Retinal pigment epithelial cell (primary cell): ENCODE data around the gene PROB1.
"Not testable (repeated sequence)": the region's sequence is repeated elsewhere in the genome, so short reads cannot be mapped to it uniquely, and the experiment has no call there.

Source experiments
- DNase-seq: peaks from one replicate; pipeline ENCODE4 v3.0.0-alpha.2; 2010; ENCODE audit warnings: low read depth
- H3K4me3 ChIP-seq: 2 replicates; pipeline ENCODE4 v1.5.1; 2011; ENCODE audit warnings: mild to moderate bottlenecking, low read length, control low read depth, moderate library complexity
- TF ChIP-seq, protein P1 (sequence below): conservative IDR thresholded peaks from 2 replicates; pipeline ENCODE4 v1.5.1; 2011; ENCODE audit warnings: low read depth, low read length, control low read depth, inconsistent platforms

Gene PROB1

DNA sequence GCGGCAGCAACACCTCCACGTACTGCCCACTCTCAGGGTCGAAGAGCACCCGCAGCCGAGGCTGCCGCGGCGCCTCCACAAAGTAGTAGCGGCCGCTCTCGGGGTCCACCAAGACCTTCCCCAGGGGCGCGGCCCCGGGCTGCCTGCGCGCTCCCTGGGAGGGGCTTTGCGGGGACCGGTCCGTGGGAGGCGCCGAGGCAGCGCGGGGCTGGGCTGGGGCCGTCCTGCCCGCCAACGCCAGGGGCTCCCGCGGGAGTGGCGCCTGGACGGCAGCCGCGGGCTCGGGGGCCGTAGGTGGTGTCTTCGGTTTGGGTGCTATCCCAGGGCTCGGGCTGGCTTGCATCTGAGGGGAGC is 2.6 kb downstream of the PROB1 start:
- no peak overlapping the region for H3K4me3 ChIP-seq
- TF ChIP-seq, protein P1, sequence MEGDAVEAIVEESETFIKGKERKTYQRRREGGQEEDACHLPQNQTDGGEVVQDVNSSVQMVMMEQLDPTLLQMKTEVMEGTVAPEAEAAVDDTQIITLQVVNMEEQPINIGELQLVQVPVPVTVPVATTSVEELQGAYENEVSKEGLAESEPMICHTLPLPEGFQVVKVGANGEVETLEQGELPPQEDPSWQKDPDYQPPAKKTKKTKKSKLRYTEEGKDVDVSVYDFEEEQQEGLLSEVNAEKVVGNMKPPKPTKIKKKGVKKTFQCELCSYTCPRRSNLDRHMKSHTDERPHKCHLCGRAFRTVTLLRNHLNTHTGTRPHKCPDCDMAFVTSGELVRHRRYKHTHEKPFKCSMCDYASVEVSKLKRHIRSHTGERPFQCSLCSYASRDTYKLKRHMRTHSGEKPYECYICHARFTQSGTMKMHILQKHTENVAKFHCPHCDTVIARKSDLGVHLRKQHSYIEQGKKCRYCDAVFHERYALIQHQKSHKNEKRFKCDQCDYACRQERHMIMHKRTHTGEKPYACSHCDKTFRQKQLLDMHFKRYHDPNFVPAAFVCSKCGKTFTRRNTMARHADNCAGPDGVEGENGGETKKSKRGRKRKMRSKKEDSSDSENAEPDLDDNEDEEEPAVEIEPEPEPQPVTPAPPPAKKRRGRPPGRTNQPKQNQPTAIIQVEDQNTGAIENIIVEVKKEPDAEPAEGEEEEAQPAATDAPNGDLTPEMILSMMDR: no peak
- DNase-seq: no peak

DNA sequence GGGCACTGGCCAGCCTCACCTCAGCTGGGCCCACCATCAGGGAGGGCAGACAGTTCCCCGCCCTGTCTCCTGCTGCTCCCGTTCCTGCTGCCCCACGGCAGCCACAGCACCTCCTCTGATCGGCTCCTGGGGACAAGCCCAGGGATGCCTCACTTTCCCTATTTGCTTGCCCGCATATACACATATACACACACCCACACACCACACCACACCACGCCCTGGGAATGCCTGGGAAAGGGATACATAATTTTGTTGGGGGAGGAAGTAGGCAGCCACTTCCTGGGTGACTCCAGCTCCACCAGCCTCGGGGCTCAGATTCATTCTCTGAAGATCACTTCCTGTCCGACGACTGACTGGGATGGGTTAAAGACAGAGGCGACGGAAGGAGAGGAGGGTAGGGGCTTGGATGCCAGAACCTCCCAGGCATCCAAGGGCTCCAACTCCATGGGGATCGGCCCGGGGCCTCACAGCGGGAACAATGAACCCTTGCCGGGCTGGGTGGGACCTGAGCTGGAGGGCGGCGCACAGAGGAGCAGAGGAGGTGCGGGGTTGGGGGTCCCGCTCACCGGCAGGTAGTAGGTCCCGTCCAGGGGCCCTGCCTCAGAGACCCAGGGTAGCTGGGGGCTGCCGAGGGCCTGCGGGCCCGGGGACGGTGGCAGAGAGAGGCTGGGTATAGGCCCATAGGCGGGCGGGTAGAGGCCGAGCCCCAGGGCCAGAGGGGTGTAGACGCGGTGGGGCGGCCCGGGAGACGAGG is 3.2 kb downstream of the PROB1 start:
- TF ChIP-seq, protein P1: no peak
- no peak for DNase-seq
- H3K4me3 ChIP-seq: no peak overlapping the region

DNA sequence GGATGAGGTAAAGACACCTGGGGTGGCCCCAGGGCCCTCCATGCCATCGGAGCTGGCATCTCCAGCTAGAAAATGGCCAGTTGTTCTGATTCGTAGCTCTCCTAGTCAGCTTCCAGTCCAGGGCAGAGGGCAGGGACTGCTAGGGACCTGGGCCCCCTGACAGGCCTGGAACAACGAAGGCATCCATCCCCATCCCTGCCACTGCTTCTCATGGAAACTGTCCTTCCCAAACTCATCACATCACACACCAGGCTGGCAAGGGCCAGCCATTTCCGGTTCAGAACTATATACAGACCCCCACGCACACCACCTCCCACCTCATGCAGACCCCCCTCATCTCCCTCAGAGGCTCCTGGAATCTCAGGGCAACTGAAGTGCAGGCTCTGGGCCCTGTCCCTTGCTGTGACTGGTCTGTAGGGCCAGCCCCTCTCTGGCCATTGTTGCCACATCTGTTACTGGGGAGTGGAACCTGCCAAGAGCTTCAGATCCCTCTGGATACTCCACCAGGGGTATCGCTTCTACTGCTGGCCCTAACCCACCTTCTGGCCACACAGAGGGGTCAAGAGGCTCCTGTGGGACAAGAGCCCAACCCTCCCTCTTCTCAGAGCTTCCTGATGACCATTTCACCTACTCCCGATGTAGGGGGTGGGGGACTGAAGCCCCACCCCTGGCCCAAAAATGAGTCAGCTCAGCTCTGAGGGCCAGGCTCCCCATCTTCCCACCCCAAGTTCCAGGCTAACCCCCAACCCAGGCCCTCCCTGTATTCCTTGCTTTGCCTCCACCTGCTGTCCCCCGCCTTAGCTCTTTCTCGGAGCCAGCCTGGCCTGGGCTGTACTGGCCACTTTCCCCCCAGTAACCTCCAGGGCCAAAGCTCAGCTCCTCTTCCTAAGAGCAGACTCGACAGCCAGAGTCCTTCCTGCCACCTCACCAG is 4.0 kb downstream of the PROB1 start:
- H3K4me3 ChIP-seq: no peak overlapping the region
- no peak for DNase-seq
- TF ChIP-seq, protein P1: no peak

DNA sequence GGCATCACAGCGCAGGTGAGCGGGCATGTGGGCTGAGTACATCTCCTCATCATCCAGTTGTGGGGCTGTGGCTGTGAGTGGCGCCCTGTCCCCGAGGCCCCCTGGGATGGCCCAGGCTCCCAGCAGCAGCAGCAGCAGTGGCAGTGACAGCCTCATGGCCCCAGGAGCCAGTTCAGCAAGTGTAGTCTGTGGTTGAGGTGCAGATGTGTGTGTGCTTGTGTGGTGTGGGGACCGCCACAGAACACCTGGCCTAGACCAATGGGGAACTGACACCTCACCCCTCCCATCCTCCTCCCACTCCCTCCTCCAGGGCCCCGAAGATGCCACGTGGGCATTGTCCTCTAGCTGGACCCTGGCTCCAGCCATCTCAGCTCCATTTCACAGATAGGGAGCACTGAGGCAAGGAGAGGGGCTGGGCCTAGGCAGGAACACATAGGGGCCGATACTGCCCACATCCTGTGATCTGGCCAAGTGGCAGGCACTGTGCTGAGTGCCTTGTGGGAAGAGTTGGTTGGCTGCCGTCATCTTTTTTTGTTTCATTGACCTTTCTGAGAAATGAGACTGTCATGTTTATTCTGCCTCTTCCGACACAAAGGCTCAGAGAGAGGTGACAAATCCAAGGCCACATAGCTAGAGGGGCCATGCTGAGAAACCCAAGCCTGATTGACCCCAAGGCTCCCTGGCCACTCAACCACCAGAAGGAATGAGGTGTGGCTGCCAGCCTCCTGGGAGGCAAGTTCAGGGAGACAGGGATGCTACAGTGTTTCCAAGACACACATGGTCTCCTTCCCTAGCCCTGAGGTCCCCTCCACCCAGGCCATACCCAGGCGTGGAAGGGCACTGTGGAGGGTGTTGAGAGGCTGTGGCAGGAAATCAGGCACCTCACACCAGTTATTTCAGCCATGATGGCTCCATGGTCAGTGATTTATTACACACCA is 4.9 kb downstream of the PROB1 start, which contains the start of gene MZB1:
Gene MZB1, minus strand, starts transcription at position 213 of the 938 bp plus-strand sequence. Its CDS starts 57 bp downstream, at position 156.
- TF ChIP-seq, protein P1: no peak
- DNase-seq: no peak
- H3K4me3 ChIP-seq: no peak within 1 kb of the TSS

DNA sequence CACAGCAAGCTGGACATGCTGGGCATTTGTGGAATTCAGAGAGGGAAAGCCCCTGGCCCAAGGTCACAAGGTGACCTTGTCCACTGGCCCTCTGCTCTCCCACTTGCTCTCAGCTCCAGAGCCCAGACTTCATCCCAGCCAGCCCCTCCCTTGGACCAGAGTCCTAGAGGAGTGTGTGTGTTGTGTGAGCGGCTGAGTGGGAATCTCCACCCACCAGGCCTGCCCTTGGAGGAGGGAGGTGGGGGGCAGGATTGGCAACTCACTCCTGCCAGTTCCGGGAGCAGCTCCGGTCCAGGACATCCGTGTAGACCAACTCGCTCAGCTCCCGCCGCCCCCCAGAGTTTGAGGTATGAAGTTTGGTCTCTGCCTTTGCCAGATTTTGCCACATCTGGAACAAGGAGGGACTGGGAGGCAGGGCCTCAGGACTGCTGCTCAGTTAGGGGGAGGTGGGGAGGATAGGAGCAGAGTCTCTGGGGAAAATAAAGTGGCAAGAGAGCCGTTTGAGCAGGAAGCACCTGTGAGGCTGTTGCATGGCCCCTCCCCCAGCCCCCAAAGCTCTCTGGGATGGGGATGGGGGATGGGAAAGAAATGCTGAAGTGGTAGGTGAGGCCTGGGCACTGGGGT is 6.6 kb downstream of the PROB1 start:
- no peak overlapping the region for H3K4me3 ChIP-seq
- no peak for DNase-seq
- TF ChIP-seq, protein P1: no peak

DNA sequence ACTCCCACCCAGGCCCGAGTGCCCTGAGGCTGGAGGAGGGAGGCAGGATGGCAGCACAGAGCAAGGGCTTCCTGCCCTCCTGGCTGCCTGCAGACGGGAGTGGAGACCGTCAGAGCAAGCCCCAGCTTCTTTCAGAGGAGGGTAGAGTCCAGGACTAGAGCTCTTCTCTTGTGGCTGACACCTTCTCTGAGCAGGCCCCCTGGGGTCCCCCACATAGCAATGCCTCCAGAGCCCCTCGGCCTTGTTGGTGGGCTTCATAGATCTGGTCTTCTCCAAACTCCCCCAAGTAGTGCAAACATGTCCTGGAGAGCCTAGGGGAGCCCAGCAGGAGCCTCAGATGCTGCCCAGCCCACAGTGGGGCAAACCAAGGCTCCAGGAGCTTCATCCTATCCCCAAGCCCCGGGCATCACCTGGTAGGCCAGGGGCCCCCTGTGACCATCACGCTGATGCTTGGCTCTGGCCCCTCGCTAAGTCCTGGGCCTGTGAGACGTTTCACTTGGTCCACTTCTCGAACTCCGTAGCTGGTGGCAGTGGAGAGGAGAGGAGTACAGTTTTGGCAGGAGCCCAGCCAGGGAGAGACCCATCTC is 7.2 kb downstream of the PROB1 start:
- TF ChIP-seq, protein P1: no peak
- no peak for DNase-seq
- no peak overlapping the region for H3K4me3 ChIP-seq

DNA sequence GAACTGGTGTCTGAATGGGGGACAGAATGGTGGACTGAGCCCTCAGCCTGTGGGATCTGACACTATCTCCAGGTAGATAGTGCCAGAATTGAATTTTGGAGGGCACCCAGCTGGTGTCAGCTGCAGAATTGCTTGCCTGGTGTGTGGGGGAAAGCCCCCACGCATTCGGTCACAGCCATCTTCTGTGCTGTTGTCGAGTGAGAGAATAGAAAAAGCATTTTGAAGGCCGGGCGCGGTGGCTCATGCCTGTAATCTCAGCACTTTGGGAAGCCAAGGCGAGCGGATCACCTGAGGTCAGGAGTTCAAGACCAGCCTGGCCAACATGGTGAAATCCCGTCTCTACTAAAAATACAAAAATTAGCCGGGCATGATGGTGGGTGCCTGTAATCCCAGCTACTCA is 7.9 kb downstream of the PROB1 start:
- not testable (repeated sequence) for H3K4me3 ChIP-seq, DNase-seq
